ENCODE results near the gene DEFB114. TPM values are rescaled to one million over a fixed set of nuclear protein-coding genes. Genes with fewer than 3 reads are reported as not detected.

The DEFB114 gene, protein sequence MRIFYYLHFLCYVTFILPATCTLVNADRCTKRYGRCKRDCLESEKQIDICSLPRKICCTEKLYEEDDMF
- not detected in 2 replicates for total RNA-seq

DNA sequence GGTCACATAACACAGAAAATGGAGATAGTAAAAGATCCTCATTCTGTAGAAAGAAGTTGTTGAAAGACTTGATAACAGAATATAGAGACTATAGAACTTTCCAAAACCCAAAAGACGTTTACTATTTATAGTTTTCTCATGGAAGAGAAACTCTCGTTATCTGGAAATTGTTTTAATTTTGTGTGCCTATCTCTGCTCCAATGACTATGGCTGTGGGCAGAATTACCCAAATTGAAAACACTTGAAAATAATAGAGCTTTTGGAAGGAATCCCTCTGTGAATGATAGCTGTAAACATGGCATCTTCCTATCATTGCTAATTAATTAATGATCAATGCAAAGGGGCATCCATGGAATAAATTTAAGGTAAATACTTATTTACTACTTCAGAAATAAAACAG lies at the start of gene DEFB114:
TSS of gene DEFB114 (minus strand) at position 101 of the 400 bp plus-strand sequence. CDS start at position 42, 59 bp downstream.

GRCh38 chr6:49969605-49970004 lies 5.6 kb upstream of the DEFB114 start, which contains the start of gene DEFB113:
Gene DEFB113 (minus strand): TSS chr6:49969625. CDS start chr6:49969625, 0 bp downstream.

Other genes starting within 250 kb of the DEFB114 start
- gene CRISP3, start 219.8 kb downstream of the DEFB114 start, total RNA-seq, result not detected in 2 replicates
- gene PGK2, start 176.9 kb downstream of the DEFB114 start, total RNA-seq, result not detected in 2 replicates
- gene CRISP1, start 97.6 kb downstream of the DEFB114 start, total RNA-seq, result not detected in 2 replicates
- gene DEFB113, start 5.5 kb upstream of the DEFB114 start, total RNA-seq, result not detected in 2 replicates
- gene DEFB110, start 57.8 kb upstream of the DEFB114 start, total RNA-seq, result not detected in 2 replicates
- not detected in 2 replicates for gene DEFB112, start 85.8 kb upstream of the DEFB114 start, total RNA-seq

Measured in myometrial cell (primary cell).